ENCODE data around the gene TGM3. TPM values are rescaled to one million over a fixed set of nuclear protein-coding genes. Genes with fewer than 3 reads are reported as not detected.

Gene TGM3
- total and polyA plus RNA-seq, 5 experiments from 2014 or later = not detected

- Mint-ChIP-seq H3K4me1 (peaks cover 0 to 1% (median 0%) of the 10 kb centered on the region in 4 donors), H3K27ac (no peak overlapping the region), H3K9me3 (peaks cover 0 to 33% (median 24%) of the 10 kb centered on the region in 9 donors), H3K4me3 (no peak overlapping the region), H3K36me3 (peaks cover 0 to 21% (median 14%) of the 10 kb centered on the region in 3 donors), H3K27me3 (peaks cover 8 to 21% (median 13%) of the 10 kb centered on the region in 5 donors)
- ATAC-seq (no peak), DNase-seq (no peak)
- POLR2A ChIA-PET = no interaction called here
Observed at GRCh38 chr20:2357114-2357513, 61.3 kb downstream of the TGM3 start.

GRCh38 chr20:2358006-2358405 is 62.2 kb downstream of the TGM3 start:
- Mint-ChIP-seq H3K27ac (no peak overlapping the region), H3K27me3 (peaks cover 8 to 19% (median 13%) of the 10 kb centered on the region in 5 donors), H3K4me1 (no peaks in the 10 kb centered on the region), H3K4me3 (no peak overlapping the region), H3K9me3 (peaks cover 0 to 36% (median 24%) of the 10 kb centered on the region in 9 donors), H3K36me3 (peaks cover 0 to 21% (median 14%) of the 10 kb centered on the region in 3 donors)
- POLR2A ChIA-PET = no interaction called here
- no peak for DNase-seq
- ATAC-seq = no peak

DNA sequence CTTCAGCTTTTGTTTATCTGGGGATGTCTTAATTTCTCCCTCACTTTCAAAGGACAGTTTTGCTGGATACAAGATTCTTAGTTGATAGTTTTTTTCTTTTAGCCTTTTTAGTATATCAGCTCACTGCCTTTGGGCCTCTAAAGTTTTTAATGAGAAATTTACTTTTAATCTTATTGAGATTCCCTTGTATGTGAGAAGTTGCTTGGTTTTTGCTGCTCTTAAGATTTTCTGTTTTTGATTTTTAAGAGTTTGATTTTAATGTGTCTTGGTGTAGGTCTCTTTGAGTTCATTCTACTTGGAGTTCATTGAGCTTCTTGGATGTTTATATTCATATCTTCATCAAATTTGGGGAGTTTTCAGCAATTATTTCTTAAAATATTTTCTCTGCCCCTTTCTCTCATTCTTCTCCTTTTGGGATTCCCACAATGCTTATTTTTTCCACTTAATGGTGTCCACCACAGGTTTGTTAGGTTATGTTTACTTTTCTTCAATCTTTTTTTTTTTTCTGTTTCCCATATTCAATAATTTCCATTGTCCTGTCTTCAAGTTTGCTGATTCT is 65.3 kb downstream of the TGM3 start:
- POLR2A ChIA-PET = interaction anchor here (1.1 kb wide), 1 partner anchor 109 kb away, joined by 3 read pairs; no protein-coding TSS in a partner anchor
- H3K27ac Mint-ChIP-seq = no peak overlapping the region
- H3K27me3 Mint-ChIP-seq = peaks cover 11 to 20% (median 18%) of the 10 kb centered on the region in 5 donors
- DNase-seq (no peak), ATAC-seq (no peak)
- H3K4me3 Mint-ChIP-seq = no peak overlapping the region
- peaks cover 0 to 41% (median 24%) of the 10 kb centered on the region in 9 donors for H3K9me3 Mint-ChIP-seq
- H3K4me1 Mint-ChIP-seq = no peaks in the 10 kb centered on the region
- peaks cover 0 to 21% (median 14%) of the 10 kb centered on the region in 3 donors for H3K36me3 Mint-ChIP-seq

DNA sequence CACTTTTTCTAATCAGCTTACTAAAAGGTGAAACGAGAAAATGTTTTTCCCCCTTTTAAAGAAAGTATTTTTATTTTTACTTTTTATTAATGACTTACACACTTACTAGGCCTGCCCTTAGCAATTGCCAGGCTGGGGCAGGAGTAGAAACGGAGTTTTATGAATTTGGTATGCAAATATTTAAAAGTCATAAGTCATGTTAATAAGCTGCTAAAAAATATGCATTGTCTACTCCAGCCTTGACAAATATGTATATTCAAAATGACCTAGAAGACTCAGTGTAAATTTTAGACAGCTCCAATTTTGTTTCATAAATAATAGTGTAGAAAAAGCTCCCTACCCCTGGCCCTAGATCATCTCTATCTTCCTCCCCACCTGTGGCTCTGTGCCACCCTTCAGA is 67.4 kb downstream of the TGM3 start:
- peaks cover 0 to 45% (median 24%) of the 10 kb centered on the region in 9 donors for H3K9me3 Mint-ChIP-seq
- H3K27me3 Mint-ChIP-seq = peaks cover 11 to 26% (median 21%) of the 10 kb centered on the region in 5 donors
- no peak for DNase-seq
- H3K27ac Mint-ChIP-seq = no peak overlapping the region
- POLR2A ChIA-PET = no interaction called here
- peaks cover 0 to 21% (median 14%) of the 10 kb centered on the region in 3 donors for H3K36me3 Mint-ChIP-seq
- ATAC-seq = no peak
- no peaks in the 10 kb centered on the region for H3K4me1 Mint-ChIP-seq
- no peak overlapping the region for H3K4me3 Mint-ChIP-seq

- Mint-ChIP-seq H3K27ac (no peak overlapping the region), H3K27me3 (peaks cover 11 to 28% (median 25%) of the 10 kb centered on the region in 5 donors), H3K36me3 (peaks cover 0 to 21% (median 14%) of the 10 kb centered on the region in 3 donors), H3K4me3 (no peak overlapping the region), H3K4me1 (no peaks in the 10 kb centered on the region), H3K9me3 (peaks cover 0 to 49% (median 26%) of the 10 kb centered on the region in 9 donors)
- DNase-seq = no peak
- ATAC-seq = no peak
- POLR2A ChIA-PET = no interaction called here
Observed at GRCh38 chr20:2363587-2363986, 67.8 kb downstream of the TGM3 start.

GRCh38 chr20:2364044-2364443 is 68.2 kb downstream of the TGM3 start:
- no peak overlapping the region for H3K4me3 Mint-ChIP-seq
- ATAC-seq (no peak), DNase-seq (no peak)
- POLR2A ChIA-PET = no interaction called here
- H3K36me3 Mint-ChIP-seq = peaks cover 0 to 25% (median 12%) of the 10 kb centered on the region in 3 donors
- H3K4me1 Mint-ChIP-seq = no peaks in the 10 kb centered on the region
- peaks cover 11 to 32% (median 27%) of the 10 kb centered on the region in 5 donors for H3K27me3 Mint-ChIP-seq
- H3K27ac Mint-ChIP-seq = no peak overlapping the region
- peaks cover 0 to 52% (median 31%) of the 10 kb centered on the region in 9 donors for H3K9me3 Mint-ChIP-seq

DNA sequence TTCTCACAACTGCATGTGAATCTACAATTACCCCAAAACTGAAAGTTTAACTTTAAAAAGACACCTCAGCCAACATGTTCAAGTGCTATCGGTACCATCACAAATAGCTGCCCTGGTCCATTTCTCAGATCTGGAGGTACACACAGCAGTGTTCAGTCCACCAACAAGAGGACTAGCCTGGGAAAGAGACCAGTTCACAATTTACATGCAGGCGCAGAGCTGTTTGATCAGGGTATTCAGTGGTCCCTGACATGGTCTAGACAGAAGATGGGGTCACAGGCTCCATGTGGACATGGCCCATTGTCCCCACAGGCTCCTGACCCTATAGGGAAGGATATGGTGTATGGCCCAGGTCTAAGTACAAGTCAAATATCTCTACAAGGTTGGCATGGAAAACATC is 69.3 kb downstream of the TGM3 start:
- DNase-seq (no peak), ATAC-seq (no peak)
- Mint-ChIP-seq H3K36me3 (peaks cover 0 to 21% (median 10%) of the 10 kb centered on the region in 3 donors), H3K4me3 (no peak overlapping the region), H3K27me3 (peaks cover 14 to 40% (median 21%) of the 10 kb centered on the region in 5 donors), H3K4me1 (no peaks in the 10 kb centered on the region), H3K9me3 (peaks cover 0 to 48% (median 27%) of the 10 kb centered on the region in 9 donors), H3K27ac (no peak overlapping the region)
- POLR2A ChIA-PET = no interaction called here

GRCh38 chr20:2365666-2366065 is 69.9 kb downstream of the TGM3 start:
- Mint-ChIP-seq H3K27ac (no peak overlapping the region), H3K36me3 (peaks cover 0 to 22% (median 6%) of the 10 kb centered on the region in 3 donors), H3K9me3 (peaks cover 0 to 44% (median 24%) of the 10 kb centered on the region in 9 donors), H3K27me3 (peaks cover 19 to 46% (median 26%) of the 10 kb centered on the region in 5 donors), H3K4me3 (no peak overlapping the region), H3K4me1 (no peaks in the 10 kb centered on the region)
- POLR2A ChIA-PET = no interaction called here
- ATAC-seq = no peak
- no peak for DNase-seq

DNA sequence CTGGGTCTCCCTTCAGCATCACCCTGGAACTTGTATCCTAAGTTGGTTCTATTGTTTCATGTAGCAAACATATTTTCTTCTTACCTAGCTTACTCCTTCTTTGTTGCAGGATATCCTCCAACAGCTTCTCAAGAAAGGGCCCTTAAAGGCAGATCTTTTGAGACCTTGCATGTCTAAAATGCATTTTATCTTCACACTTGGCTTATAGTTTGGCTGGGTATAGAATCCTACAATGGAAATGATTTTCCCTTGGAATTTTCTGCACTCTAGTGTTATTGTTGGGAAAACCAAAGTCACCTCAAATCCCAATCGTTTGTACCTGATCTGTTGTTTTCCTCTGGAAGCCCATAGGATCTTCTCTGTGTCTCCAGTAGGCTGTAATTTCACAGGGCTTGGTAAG is 72.8 kb downstream of the TGM3 start:
- POLR2A ChIA-PET = interaction anchor here (0.7 kb wide), 1 partner anchor 77 kb away, joined by 3 read pairs; no protein-coding TSS in a partner anchor
- no peak for DNase-seq
- peaks cover 0 to 23% (median 9%) of the 10 kb centered on the region in 9 donors for H3K9me3 Mint-ChIP-seq
- H3K4me3 Mint-ChIP-seq = no peak overlapping the region
- H3K27ac Mint-ChIP-seq = no peak overlapping the region
- no peak for ATAC-seq
- peaks cover 0 to 20% (median 0%) of the 10 kb centered on the region in 3 donors for H3K36me3 Mint-ChIP-seq
- peaks cover 35 to 67% (median 44%) of the 10 kb centered on the region in 5 donors for H3K27me3 Mint-ChIP-seq
- H3K4me1 Mint-ChIP-seq = no peaks in the 10 kb centered on the region

- Mint-ChIP-seq H3K36me3 (peaks cover 0 to 20% (median 0%) of the 10 kb centered on the region in 3 donors), H3K4me1 (peaks cover 0 to 3% (median under 1%) of the 10 kb centered on the region in 4 donors), H3K4me3 (no peak overlapping the region), H3K27ac (no peak overlapping the region), H3K9me3 (peaks cover 0 to 20% (median 5%) of the 10 kb centered on the region in 9 donors), H3K27me3 (peaks cover 23 to 82% (median 50%) of the 10 kb centered on the region in 5 donors)
- DNase-seq (no peak), ATAC-seq (no peak)
- POLR2A ChIA-PET = no interaction called here
Observed at GRCh38 chr20:2373098-2373497, 77.3 kb downstream of the TGM3 start.

- no peak overlapping the region for H3K4me3 Mint-ChIP-seq
- peaks cover 21 to 68% (median 41%) of the 10 kb centered on the region in 5 donors for H3K27me3 Mint-ChIP-seq
- peaks cover 0 to 6% (median 0%) of the 10 kb centered on the region in 9 donors for H3K9me3 Mint-ChIP-seq
- peaks cover 6 to 15% (median 13%) of the 10 kb centered on the region in 4 donors for H3K4me1 Mint-ChIP-seq
- DNase-seq (no peak), ATAC-seq (no peak)
- H3K36me3 Mint-ChIP-seq = peaks cover 0 to 11% (median 0%) of the 10 kb centered on the region in 3 donors
- H3K27ac Mint-ChIP-seq = no peak overlapping the region
- POLR2A ChIA-PET = no interaction called here
Observed at GRCh38 chr20:2374346-2375125, 78.7 kb downstream of the TGM3 start.

DNA sequence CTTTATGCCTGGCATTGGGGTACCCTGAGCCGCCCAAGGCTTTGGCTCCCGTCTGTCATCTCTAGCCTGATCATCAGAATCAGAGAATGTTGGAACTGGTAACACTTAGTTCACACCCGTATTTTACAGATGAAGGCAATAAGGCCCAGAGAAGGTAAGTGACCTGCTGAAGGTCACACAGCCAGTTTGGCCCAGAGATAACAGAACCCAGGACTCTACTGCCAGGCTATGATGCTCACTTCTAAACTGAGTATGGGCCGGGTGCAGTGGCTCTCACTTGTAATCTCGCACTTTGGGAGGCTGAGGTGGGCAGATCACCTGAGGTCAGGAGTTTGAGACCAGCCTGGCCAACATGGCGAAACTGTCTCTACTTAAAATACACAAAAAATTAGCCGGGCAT is 83.1 kb downstream of the TGM3 start:
- POLR2A ChIA-PET = no interaction called here
- Mint-ChIP-seq H3K36me3 (no peaks in the 10 kb centered on the region), H3K9me3 (no peaks in the 10 kb centered on the region), H3K4me3 (peak overlapping the region in 7 of 10 donors; percentile 14 to 76 (median 55)), H3K4me1 (peaks cover 14 to 40% (median 24%) of the 10 kb centered on the region in 4 donors), H3K27me3 (peaks cover 6 to 35% (median 20%) of the 10 kb centered on the region in 5 donors), H3K27ac (peak overlapping the region in 1 of 10 donors; percentile 37)
- DNase-seq = no peak
- ATAC-seq = no peak
